Endodermal cell (in vitro differentiated cells): Measurements from ENCODE around the gene AUTS2. TPM values are rescaled to one million over a fixed set of nuclear protein-coding genes. Genes with fewer than 3 reads are reported as not detected.

Source experiments
- DNase-seq: peaks from one replicate; pipeline ENCODE4 v3.0.0-alpha.2; 2017
- H3K27ac ChIP-seq: 2 replicates; pipeline ENCODE4 v1.5.1; 2013; ENCODE audit warnings: mild to moderate bottlenecking, low read depth, low read length, moderate library complexity
- H3K27me3 ChIP-seq: 2 replicates; pipeline ENCODE4 v1.6.1; 2013; ENCODE audit warnings: mild to moderate bottlenecking, low read length, moderate library complexity; ENCODE audit not compliant: insufficient read depth, control insufficient read depth, poor library complexity, severe bottlenecking
- H3K36me3 ChIP-seq: 2 replicates; pipeline ENCODE4 v1.7.0; 2013; ENCODE audit warnings: mild to moderate bottlenecking, low read length, moderate library complexity; ENCODE audit not compliant: control insufficient read depth, insufficient read depth
- H3K4me1 ChIP-seq: one replicate; pipeline ENCODE4 v1.7.0; 2013; ENCODE audit warnings: low read length; ENCODE audit not compliant: control insufficient read depth, insufficient read depth
- H3K4me3 ChIP-seq: 2 replicates; pipeline ENCODE4 v1.5.1; 2013; ENCODE audit warnings: mild to moderate bottlenecking, low read length, moderate library complexity
- H3K9ac ChIP-seq: 2 replicates; pipeline ENCODE4 v1.6.1; 2013; ENCODE audit warnings: mild to moderate bottlenecking, low read length, moderate library complexity; ENCODE audit not compliant: poor library complexity, severe bottlenecking; ENCODE audit errors: extremely low read depth
- H3K9me3 ChIP-seq: 2 replicates; pipeline ENCODE4 v1.6.1; 2013; ENCODE audit warnings: mild to moderate bottlenecking, low read length, moderate library complexity; ENCODE audit not compliant: control insufficient read depth
- H3K27ac Mint-ChIP-seq: 2 replicates; pipeline ENCODE4 v1.8.0; 2020; ENCODE audit warnings: mixed read lengths
- H3K27me3 Mint-ChIP-seq: 2 replicates; pipeline ENCODE4 v1.8.0; 2021; ENCODE audit warnings: mild to moderate bottlenecking, mixed read lengths; ENCODE audit not compliant: insufficient read depth
- H3K36me3 Mint-ChIP-seq: 2 replicates; pipeline ENCODE4 v1.8.0; 2020; ENCODE audit warnings: low read depth, mixed read lengths
- H3K4me1 Mint-ChIP-seq: 2 replicates; pipeline ENCODE4 v1.8.0; 2020; ENCODE audit warnings: mixed read lengths
- H3K4me3 Mint-ChIP-seq: 2 replicates; pipeline ENCODE4 v1.8.0; 2020; ENCODE audit warnings: mild to moderate bottlenecking, moderate library complexity, mixed read lengths
- H3K9me3 Mint-ChIP-seq: 2 replicates; pipeline ENCODE4 v1.8.0; 2020; ENCODE audit warnings: mild to moderate bottlenecking, mixed read lengths
- WGBS, 2 experiments: methylation state at CpG; one replicate each; pipeline versions ENCODE4 v1.1.5 to v1.1.7; 2013; ENCODE audit warnings: missing lambda C conversion rate in 2 of 2, mixed read lengths in 1 of 2; ENCODE audit not compliant: insufficient coverage in 1 of 2, insufficient read length in 1 of 2; 5-methylcytosine and 5-hydroxymethylcytosine counted together
- total RNA-seq, 2 donors: library from RNA; stranded (reverse); fragmentation: NEBNext Ultra II Directional in 1 of 2; extraction: Animal tissue kit (Norgen Biotek cat#: 25700) in 1 of 2; gene quantifications; 2 replicates in 1 of 2; 3 replicates in 1 of 2; pipeline ENCODE4 v1.2.1, GENCODE V29; 2021
- TF ChIP-seq, protein P1 (sequence below): fragments of 200-600 bp; sonication (generic); conservative IDR thresholded peaks from 2 replicates; pipeline ENCODE4 v1.5.0; 2021; ENCODE audit warnings: antibody characterized with exemption, mild to moderate bottlenecking

Gene AUTS2
- total RNA-seq, 2 donors from 2014 or later = 76.8 to 106 TPM

- Histone ChIP-seq H3K9me3 (peaks cover 9% of the 10 kb centered on the region), H3K27ac (no peak overlapping the region), H3K9ac (no peak overlapping the region), H3K27me3 (no peaks in the 10 kb centered on the region), H3K4me3 (no peak overlapping the region), H3K36me3 (no peaks in the 10 kb centered on the region), H3K4me1 (no peaks in the 10 kb centered on the region)
- peaks cover 15% of the 10 kb centered on the region for H3K9me3 Mint-ChIP-seq
- TF ChIP-seq, protein P1, sequence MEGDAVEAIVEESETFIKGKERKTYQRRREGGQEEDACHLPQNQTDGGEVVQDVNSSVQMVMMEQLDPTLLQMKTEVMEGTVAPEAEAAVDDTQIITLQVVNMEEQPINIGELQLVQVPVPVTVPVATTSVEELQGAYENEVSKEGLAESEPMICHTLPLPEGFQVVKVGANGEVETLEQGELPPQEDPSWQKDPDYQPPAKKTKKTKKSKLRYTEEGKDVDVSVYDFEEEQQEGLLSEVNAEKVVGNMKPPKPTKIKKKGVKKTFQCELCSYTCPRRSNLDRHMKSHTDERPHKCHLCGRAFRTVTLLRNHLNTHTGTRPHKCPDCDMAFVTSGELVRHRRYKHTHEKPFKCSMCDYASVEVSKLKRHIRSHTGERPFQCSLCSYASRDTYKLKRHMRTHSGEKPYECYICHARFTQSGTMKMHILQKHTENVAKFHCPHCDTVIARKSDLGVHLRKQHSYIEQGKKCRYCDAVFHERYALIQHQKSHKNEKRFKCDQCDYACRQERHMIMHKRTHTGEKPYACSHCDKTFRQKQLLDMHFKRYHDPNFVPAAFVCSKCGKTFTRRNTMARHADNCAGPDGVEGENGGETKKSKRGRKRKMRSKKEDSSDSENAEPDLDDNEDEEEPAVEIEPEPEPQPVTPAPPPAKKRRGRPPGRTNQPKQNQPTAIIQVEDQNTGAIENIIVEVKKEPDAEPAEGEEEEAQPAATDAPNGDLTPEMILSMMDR = no peak
- no peak overlapping the region for H3K4me3 Mint-ChIP-seq
- no peaks in the 10 kb centered on the region for H3K27me3 Mint-ChIP-seq
- H3K4me1 Mint-ChIP-seq = no peaks in the 10 kb centered on the region
- peaks cover 18% of the 10 kb centered on the region for H3K36me3 Mint-ChIP-seq
- H3K27ac Mint-ChIP-seq = no peak overlapping the region
- no peak for DNase-seq
- WGBS, 2 experiments = 92% methylated on average over 3 of the region's 3 CpGs; no CpG with 5 or more reads in 1 of the 2 experiments
Observed at GRCh38 chr7:70484255-70484654, 886.0 kb downstream of the AUTS2 start.

GRCh38 chr7:70486977-70487376, 888.7 kb downstream of the AUTS2 start:
- Histone ChIP-seq H3K9ac (no peak overlapping the region), H3K4me3 (no peak overlapping the region), H3K36me3 (no peaks in the 10 kb centered on the region), H3K9me3 (peaks cover 9% of the 10 kb centered on the region), H3K4me1 (no peaks in the 10 kb centered on the region), H3K27ac (no peak overlapping the region), H3K27me3 (no peaks in the 10 kb centered on the region)
- 99 to 100% methylated on average over 1 to 7 of the region's 7 CpGs for WGBS, 2 experiments
- no peaks in the 10 kb centered on the region for H3K4me1 Mint-ChIP-seq
- H3K4me3 Mint-ChIP-seq = no peak overlapping the region
- H3K27ac Mint-ChIP-seq = no peak overlapping the region
- TF ChIP-seq, protein P1 = no peak
- peaks cover 17% of the 10 kb centered on the region for H3K36me3 Mint-ChIP-seq
- peaks cover 15% of the 10 kb centered on the region for H3K9me3 Mint-ChIP-seq
- no peak for DNase-seq
- H3K27me3 Mint-ChIP-seq = no peaks in the 10 kb centered on the region

- Histone ChIP-seq H3K36me3 (no peaks in the 10 kb centered on the region), H3K9ac (no peak overlapping the region), H3K27me3 (no peaks in the 10 kb centered on the region), H3K27ac (no peak overlapping the region), H3K4me1 (no peaks in the 10 kb centered on the region), H3K9me3 (peaks cover 9% of the 10 kb centered on the region), H3K4me3 (no peak overlapping the region)
- WGBS, 2 experiments = 93 to 97% methylated on average over 10 of the region's 10 CpGs
- no peak overlapping the region for H3K4me3 Mint-ChIP-seq
- no peaks in the 10 kb centered on the region for H3K27me3 Mint-ChIP-seq
- peaks cover 17% of the 10 kb centered on the region for H3K36me3 Mint-ChIP-seq
- no peak overlapping the region for H3K27ac Mint-ChIP-seq
- TF ChIP-seq, protein P1 = no peak
- peaks cover 4% of the 10 kb centered on the region for H3K4me1 Mint-ChIP-seq
- peaks cover 15% of the 10 kb centered on the region for H3K9me3 Mint-ChIP-seq
- no peak for DNase-seq
Observed at GRCh38 chr7:70487428-70487827, 889.2 kb downstream of the AUTS2 start.
